GM19455 (cell line): ENCODE data around the gene UBXN10.

Source experiments
- ATAC-seq: cut with Tn5 transposase; IDR thresholded peaks from one replicate; pipeline ENCODE4 v1.9.1; 2021; ENCODE audit not compliant: unreplicated experiment

Gene UBXN10

DNA sequence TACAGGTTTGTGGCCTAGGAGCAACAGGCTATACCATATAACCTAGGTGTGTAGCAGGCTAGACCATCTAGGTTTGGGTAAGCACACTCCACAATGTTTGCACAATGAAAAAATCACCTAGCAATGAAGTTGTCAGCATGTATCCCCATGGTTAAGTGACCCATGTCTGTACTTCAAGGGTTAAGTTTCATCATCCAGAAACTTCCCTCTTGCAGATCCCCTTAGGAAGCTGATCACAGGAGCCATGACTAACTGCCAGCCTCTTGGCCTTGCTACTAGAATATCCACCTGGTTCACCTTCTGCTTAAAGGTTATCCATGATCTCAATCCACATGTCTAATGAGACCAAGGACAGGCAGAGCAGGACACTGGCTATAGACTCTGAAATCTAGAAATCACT, 3.5 kb upstream of the UBXN10 start:
- ATAC-seq = no peak

DNA sequence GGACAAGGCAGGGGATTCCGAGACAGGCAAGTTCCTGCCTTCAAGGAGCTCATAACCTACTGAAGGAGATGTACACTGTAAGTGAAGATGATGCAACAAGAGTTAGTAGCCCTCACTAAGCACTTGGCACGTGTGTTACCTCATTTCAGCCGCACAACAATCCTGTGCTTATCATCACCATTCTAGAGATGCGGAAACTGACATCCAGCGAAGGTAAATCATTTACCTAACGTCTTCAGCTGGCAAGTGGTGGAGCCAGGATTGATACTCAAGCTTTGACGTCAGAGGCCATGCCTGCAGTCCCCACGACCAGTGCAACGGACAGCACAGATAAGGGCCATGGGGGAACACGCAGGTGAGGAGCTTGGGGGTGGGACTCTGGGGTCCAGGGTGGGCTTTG, 2.9 kb upstream of the UBXN10 start:
- no peak for ATAC-seq

DNA sequence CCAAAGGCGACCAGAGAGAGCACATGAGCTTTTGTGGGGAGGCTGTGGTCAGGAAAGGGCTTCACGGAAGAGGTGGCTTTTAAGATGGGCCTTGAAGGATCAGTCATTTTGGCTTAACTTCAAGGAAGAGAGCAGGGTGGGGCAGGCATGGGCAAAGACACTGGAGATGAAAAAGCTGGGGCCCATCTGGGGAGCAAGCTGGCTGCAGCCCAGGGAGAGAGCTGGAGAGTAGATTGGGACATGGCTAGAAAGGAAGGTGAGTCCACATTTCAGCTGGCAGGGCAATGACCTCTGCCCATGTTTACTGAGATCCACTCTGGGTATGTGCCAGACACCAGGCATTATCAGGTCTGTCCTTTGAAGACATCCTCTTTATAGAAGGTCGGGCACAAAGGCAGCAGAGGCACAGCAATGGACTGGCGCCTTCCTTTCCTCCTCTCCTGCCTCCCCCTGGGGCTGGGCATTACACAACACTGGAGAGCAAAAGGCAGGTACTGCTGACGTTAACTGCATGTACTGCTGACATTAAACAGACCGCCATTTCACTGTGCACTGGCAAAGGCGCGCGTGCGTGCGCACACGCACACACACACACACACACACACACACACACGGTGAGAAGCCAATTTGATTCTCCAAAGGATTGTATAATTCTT, 2.2 kb upstream of the UBXN10 start:
- no peak for ATAC-seq

DNA sequence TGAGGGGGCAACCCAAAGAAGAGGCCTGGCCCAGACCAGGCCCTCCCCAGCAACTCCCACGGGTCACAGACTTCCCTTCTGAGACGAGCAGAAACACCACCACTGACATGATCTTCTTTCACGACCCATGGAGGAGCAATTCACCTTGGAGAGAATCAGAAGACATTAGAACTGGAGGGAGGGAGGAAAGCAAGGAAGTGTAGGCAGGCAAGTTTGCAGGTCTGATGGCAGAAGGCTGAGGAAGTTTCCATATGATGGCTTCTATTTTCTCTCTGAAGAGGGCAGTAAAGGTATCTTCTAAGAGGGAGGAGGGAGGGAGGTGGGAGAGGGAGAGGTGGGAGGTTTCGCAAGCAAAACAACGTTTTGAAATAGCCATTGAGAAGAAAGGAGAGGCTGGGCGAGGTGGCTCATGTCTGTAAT, 1.4 kb upstream of the UBXN10 start:
- no peak for ATAC-seq

DNA sequence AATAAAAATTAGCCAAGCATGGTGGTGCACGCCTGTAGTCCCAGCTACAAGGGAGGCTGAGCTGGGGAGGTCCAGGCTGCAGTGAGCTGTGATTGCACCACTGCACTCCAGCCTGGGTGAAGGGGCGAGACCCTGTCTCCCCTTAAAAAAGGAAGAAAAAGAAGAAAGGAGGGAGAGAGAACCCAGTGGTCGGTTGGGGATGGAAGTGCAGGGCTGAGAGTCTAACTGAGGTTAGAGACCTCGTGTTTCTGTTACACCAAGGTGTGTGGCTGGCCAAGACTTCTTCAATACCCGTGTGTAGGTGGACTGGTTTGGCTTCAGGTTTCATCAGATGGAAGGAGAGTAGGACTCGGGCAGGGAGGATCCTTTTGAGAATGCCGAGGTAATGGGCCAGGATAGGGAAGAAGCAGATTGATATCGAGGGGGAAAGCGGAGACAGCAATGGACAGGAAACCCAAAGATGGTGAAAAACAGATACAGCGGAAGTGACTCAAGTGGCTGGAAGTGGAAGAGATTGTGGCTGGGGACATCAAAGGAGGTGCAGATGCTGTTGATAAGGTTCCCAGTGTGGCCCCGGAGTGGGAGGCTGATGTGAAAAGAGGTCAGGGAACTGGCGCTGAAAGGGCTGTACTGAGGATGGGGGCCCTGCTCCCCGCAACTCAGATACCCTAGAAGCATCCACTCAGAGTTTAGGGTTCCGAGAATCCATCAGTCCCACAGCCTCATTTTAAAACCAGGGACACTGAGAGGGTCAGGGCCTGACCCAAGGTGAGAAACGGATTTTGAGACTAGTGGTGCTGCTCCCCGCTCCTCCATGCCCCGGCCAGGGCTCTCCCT, 681 bp upstream of the UBXN10 start:
- no peak for ATAC-seq

DNA sequence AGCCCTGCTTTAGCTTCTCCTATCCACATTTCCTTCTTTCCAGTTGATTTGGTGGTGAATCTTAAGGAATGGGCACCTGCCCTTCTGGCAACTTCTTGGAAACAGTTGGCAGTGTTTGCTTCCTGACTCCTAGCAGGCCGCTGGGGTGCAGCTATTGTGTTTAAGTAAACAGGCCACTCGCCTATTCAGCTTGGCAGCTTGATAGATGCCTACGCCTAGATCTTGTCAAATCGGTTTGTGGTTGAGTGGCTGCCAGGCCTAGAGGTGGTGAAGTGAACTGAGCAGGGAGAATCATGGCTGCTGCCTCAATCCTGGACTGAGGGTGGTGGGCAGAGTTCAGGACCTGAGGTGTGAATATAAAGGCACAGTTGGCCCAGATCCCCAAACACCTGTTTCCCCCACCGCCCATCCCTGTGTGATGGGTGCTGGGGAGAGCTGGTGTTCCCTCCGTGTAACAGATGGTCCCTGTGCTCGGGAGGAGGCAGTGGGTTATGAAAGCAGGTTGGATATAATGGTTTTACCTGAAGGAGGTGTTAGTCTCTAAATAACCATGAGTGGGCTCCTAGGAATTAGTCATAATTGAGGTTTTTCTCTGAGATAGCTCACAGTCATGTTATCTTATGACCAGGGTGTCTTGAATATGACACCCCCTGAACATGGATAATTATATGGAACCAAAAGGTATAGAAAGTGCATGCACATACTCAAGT, 1.4 kb downstream of the UBXN10 start:
- no peak for ATAC-seq

DNA sequence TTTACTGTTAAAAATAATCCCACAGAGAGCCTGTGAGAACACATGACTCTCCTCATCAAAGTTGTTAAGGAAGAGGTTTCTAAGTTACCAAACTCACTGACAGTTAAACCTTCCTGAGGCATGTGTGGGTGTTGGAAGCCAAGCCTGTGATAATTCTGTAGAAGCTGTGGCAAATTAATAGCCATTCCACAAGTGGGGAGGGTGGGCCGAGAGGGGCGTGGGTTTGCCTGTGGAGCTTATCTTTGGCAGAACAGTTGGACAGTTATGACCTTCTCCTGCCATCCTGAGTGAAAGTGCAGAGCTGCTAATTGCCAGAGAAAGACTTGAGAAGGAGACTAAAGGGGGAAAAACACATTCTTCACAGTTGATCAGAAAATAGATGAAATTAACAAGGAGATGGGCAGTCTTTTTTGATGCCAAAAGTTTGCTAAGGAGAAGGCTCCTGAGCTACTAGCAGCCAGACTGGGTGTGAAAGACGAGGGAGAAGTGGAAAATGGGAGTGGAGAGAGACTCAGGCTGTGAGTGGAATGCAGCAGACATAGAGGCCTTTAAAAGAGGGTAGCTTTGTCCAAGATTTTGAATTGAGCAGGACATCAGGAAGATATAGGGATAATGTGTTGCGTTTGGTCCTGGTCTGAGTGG, 2.0 kb downstream of the UBXN10 start:
- no peak for ATAC-seq

DNA sequence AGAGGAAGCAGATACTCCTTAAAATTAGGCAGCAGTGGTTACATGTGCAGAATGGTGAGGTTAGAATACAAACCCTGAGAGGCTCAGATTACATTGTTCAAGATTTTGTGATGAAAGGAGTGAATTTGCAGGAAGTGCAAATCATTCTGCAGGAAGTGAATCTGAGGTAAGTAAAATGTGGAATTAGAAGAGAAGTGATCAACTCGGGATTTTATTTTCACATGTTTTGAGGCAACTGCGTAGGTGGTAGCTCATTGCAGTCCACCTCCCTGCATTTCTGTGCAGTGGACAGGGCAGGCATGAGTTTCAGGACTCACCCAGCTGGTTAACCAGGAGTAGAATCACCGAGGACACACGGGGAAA, 2.5 kb downstream of the UBXN10 start:
- no peak for ATAC-seq

DNA sequence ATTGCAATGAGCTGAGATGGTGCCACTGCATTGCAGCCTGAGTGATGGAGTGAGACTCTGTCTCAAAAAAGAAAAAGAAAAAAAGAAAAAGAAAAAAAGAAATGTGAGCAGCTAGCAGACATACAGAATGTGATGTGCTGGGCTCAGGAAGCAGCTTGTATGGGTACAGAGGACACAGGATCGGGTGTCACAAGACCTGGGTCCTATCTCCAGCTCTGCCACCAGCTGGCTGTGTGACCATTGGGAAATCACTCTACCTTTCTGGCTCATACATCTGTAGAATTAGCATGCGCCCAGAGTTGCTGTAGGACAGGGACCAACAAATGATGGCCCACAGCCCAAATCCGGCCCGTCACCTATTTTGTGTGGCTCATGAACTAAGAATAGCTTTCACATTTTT, 3.8 kb downstream of the UBXN10 start:
- no peak for ATAC-seq

DNA sequence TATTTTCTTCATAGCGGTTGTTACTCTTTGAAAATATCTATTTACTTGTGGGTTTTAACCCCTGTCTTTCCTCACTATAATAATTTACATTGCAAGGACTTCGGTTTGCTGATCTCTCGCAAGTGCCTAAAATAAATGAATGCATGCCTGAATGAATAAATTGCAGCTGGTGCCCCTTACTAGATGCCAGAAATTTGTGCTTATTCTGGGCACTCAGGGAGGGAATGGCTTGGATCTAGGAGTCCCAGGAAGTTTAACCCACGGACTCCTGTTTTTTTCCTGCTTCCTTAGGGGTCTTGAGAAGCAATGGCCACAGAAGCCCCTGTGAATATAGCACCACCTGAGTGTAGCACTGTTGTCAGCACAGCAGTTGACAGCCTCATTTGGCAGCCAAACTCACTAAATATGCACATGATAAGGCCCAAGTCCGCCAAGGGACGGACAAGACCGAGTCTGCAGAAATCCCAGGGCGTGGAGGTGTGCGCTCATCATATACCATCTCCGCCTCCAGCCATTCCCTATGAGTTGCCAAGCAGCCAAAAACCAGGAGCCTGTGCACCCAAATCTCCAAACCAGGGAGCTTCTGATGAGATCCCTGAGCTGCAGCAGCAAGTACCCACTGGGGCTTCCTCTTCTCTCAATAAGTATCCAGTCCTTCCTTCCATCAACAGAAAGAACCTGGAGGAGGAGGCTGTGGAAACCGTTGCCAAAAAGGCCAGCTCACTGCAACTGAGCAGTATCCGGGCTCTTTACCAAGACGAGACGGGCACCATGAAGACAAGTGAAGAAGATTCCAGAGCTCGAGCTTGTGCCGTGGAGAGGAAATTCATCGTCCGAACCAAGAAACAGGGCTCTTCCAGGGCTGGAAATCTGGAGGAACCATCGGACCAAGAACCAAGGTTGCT, 4.6 kb downstream of the UBXN10 start:
- no peak for ATAC-seq

DNA sequence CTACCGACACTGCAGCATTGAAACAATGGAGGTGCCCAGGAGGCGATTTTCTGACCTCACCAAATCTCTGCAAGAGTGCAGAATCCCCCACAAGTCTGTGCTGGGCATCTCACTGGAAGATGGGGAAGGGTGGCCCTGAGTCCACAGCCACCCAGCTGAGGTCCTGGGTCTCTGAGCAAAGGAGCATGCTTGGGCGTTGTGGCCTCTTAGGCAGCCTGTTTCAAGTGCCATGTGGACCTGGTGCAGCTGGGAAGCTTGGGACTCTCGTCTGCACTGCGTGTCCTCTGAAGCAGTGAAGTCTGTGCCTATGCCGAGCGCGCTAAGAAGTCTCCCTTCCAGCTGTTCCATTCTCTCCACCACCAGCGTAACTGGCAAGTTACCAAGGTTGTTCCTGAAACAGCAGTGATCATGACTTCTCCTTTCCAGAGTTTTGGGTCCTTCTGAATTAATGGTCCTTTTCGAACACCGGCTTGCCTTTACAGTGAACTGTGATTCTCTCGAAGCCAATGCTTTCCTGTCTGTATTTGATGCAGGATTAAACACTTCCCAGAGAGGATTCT, 5.5 kb downstream of the UBXN10 start:
- ATAC-seq = no peak

DNA sequence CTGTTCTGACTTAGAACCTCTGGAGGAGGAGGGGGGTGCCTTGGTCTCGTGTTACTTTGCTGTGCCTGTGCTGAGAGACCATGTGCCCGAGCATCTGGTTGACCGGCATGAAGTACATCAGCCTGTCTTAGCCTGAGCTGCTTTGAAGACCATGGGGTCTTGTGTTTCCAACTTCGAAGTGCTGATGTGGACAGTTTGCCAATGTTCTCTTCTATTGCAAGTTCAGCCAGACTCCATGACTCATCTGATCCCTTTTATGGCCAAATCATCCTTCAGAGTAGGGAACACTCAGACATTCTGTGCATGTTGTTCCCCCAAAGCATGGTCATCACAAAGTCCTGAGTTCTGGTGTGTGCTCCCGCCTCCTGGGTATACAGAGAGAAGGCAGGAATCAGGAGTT, 6.5 kb downstream of the UBXN10 start:
- no peak for ATAC-seq

DNA sequence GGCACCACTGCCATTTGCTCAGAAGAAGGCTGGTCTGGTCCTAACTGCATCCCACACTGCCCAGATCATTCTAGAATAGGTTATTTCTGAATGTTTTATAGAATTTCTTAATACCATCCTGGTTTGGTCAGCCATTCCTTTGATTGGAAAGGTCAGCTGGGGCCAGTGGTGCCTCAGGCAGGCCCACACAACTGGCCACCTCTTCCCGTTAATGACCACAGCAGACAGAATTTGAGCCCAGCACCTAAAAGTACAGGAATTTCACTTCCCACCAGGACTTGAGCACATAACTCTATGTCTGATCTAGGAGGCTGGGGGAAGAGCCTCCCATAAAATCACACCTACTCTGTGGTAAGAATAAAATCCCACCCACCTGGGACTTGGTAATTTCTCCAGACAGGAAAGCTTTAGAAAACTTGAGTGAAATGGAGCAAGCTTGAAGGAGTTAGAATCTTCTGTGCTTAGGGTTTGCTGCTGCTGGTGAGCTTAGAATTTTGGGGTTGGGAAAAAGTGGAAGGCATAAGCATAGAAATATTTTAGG, 7.0 kb downstream of the UBXN10 start:
- ATAC-seq = no peak

DNA sequence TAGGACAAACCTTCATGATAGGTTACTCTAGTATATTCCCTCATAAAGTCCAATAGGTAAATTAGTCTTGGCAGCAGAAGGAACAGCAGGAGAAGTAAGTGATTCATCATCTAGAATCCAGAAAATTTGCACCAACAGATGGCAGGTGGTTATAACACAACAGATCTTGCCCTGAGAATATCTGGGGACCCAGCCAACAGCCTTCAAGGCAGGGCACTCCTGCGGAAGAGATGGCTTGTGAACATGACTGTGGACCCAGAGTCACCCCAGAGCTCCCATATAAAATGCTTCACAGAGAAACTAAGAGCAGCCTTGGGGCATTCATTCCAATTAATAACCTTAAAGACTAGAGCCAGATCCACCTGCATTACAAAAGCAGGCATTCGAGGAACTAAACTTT, 8.3 kb downstream of the UBXN10 start:
- no peak for ATAC-seq

DNA sequence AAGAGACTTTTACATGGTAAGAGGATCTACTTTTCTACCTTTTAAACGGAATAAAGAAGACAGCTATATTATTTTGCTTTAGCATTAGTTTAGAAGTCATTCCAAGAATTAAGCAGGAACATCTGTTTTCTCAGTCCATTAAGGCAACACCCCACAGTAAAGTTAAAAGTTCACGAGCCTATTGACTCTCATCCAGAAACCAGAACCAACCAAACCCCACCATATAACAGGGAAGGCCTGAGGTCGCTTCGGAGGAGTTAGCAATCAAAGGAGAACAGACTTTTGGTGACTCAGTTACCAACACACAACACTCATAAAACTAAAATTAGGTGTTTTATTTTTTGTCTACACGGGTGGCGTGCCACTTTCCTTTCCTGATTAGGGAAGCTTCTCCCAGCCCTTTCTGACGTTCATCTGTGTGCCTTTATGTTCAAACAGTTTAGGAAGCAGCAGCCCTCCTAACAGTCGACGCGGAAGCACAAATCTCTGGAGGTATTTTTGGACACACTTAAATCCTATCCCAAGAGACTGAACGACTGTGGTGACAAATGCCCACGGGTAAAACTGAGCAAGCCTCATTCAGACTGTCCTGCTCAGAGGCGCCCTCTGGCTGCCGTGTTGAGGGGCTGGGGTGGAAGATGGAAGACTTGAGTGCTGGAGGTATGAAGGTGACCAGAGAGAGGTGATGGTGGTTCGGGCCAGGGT, 9.0 kb downstream of the UBXN10 start:
- no peak for ATAC-seq

DNA sequence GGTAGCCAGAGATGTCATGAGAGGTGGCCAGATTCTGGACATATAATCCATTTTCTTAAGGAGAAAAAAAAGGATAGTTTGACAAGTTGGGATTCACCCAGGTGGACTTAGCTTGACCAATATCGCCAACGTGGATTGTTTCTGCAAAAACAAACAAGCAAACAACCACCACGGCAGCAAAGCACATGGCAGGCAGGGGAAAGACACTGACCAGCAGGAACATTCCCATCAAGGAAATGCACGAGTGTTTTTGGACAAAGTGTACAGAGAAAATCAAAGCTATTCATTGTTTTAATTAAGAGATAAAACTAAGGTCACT, 9.5 kb downstream of the UBXN10 start:
- no peak for ATAC-seq

DNA sequence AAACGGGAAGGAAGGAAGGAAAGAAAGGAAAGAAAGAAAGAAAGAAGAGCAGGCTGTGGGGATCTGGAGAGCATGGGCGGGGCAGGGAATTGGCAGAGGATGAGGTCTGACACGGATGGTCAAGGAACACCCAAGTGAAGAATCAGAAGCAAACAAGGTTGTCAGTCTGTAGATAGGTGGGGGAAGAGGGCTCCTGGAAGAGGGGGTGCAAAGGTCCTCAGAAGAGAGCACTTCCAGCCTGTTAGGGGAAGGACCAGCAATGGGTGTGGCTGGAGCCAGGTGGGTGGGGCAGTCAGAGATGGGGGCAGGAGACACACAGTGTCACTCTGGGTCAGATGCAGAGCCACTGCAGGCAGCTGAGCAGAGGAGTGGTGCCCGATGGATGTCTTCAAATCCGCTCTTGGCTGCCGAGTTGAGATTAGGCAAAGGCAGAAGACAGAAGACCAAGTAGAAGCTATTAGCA, 11.5 kb downstream of the UBXN10 start:
- ATAC-seq = no peak

DNA sequence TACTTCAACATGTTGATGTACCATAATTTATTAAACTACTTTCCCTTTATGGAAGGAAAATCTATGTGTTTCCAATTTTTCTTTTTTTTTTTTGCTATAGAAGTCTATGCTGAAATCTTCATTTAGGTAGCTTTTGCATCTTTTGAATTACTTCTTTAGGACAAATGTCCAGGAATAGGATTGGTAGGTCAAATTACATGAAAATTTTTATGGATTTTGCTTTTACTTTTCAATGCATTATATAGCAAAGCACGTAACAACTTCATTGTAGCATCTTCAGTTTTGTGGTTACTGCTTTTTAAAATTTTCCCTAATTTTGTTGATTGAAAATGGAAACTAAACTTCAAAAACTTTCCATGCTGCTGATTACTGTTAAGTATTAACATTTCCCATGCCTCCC, 12.4 kb downstream of the UBXN10 start:
- no peak for ATAC-seq

DNA sequence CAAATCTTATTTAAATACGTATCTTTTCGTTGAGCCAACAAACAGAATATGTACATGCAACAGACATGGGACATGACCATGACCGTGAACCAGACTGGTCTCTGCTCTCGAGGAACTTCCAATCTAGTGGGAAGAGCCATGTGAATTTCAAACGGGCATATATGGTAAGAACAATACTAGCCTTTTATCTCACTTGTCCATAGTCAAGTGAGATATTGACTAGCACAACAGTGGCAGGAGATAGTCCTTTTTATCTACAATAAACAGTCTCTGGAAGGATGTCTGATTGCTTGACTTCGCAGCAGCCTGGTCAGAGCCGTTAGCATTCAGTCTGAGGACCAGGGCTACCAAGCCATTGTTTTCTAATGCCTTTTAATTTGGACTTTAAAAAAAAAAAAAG, 13.0 kb downstream of the UBXN10 start:
- ATAC-seq = no peak
